UCSD-AML1 (cell line): ENCODE data around the gene MLXIP.

ENCODE experiments used
- DNase-seq: peaks from one replicate; lab custom pipeline; 2025; ENCODE audit not compliant: unreplicated experiment; lab: John Stamatoyannopoulos, UW

Gene MLXIP

GRCh38 chr12:122124370-122124769 lies 45.8 kb downstream of the MLXIP start:
- no peak for DNase-seq

- no peak for DNase-seq
Observed at GRCh38 chr12:122125452-122126341, 47.1 kb downstream of the MLXIP start.

GRCh38 chr12:122126342-122126635 lies 47.7 kb downstream of the MLXIP start:
- no peak for DNase-seq

- DNase-seq, result no peak
Observed at GRCh38 chr12:122126713-122127597, 48.4 kb downstream of the MLXIP start.

GRCh38 chr12:122127839-122128238 lies 49.3 kb downstream of the MLXIP start:
- DNase-seq, result no peak

- no peak for DNase-seq
Observed at GRCh38 chr12:122128481-122128880, 49.9 kb downstream of the MLXIP start.

GRCh38 chr12:122129131-122129530 lies 50.6 kb downstream of the MLXIP start:
- DNase-seq, result no peak

- DNase-seq, result no peak
Observed at GRCh38 chr12:122130150-122130549, 51.6 kb downstream of the MLXIP start.

- no peak for DNase-seq
Observed at GRCh38 chr12:122133192-122133950, 54.8 kb downstream of the MLXIP start.

GRCh38 chr12:122135437-122136031 lies 57.0 kb downstream of the MLXIP start:
- DNase-seq, result no peak

- no peak for DNase-seq
Observed at GRCh38 chr12:122137229-122137628, 58.7 kb downstream of the MLXIP start.

- DNase-seq, result no peak
Observed at GRCh38 chr12:122137681-122138080, 59.1 kb downstream of the MLXIP start.

- DNase-seq, result no peak
Observed at GRCh38 chr12:122138181-122138580, 59.6 kb downstream of the MLXIP start.

- DNase-seq, result no peak
Observed at GRCh38 chr12:122138616-122139015, 60.1 kb downstream of the MLXIP start.

- DNase-seq, result no peak
Observed at GRCh38 chr12:122139266-122139665, 60.7 kb downstream of the MLXIP start.

GRCh38 chr12:122139941-122140340 lies 61.4 kb downstream of the MLXIP start:
- DNase-seq, result no peak

- no peak for DNase-seq
Observed at GRCh38 chr12:122140467-122141257, 62.1 kb downstream of the MLXIP start.

GRCh38 chr12:122141911-122142725 lies 63.6 kb downstream of the MLXIP start:
- no peak for DNase-seq

- no peak for DNase-seq
Observed at GRCh38 chr12:122142857-122143256, 64.3 kb downstream of the MLXIP start.
